ENCODE data around the gene GNAI3.

The GNAI3 gene

GRCh38 chr1:109634771-109635750 lies 86.6 kb downstream of the GNAI3 start:
- no peak for DNase-seq (ENCODE audit: low read depth in 2 of 2, low spot score in 1 of 2)

GRCh38 chr1:109635862-109636200 lies 87.4 kb downstream of the GNAI3 start:
- DNase-seq (ENCODE audit: low read depth in 2 of 2, low spot score in 1 of 2), result no peak

GRCh38 chr1:109636201-109636952 lies 88.0 kb downstream of the GNAI3 start:
- DNase-seq (ENCODE audit: low read depth in 2 of 2, low spot score in 1 of 2), result no peak

DNA sequence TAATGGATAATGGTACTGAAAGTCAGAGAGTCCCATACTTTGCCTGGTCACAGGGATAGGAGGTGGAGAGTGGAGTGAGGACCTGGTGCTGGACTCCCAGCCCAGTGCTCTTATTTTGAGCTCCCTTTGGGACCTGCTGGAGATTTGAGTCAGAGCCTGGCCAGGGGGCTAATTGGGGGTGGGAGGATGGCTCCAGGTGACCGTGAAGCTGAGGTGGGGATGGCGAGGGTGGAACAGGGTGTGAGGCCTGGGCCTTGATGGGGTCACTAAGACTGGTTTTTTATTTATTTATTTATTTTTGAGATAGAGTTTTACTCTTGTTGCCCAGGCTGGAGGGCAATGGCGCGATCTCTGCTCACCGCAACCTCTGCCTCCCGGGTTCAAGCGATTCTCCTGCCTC lies 89.0 kb downstream of the GNAI3 start:
- DNase-seq (ENCODE audit: low read depth in 2 of 2, low spot score in 1 of 2), result no peak

DNA sequence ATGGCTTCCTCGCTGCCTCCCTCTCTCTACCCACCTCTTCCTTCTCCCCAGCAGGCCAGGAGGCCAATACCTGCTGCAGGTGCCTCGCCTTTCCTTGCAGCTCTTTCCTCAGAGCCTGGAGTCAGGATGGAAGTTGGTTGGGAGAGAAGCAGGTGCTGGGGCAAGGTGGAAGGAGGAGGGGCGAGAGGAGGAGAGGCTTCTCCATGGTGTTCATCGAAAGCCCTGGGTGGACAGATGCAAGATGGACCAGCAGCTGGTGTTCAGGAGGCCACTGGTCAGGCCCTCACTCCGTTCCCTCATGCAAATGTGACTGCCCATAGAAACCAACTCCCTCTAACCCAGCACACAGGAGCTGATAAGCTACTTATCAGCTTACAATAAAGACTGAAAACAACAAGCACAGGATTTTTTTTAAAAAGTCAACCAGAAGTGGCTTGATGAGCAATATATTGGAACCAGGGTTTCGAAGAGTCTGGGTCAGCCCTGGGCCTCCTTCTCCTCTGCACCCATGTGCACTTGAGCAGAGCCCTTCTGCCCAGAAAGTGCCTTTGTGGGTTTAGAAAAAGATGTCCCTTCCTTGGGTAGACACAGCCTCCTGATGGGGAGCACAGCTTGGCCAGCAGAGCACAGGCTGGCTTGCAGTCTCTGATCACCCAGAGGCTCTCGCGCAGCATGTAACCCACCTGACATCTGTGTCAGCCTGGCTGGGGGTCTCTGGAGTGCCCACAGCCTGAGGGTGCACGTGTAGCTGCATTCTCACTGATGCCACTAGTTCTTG lies 90.8 kb downstream of the GNAI3 start:
- DNase-seq (ENCODE audit: low read depth in 2 of 2, low spot score in 1 of 2), result no peak

GRCh38 chr1:109639841-109640184 lies 91.4 kb downstream of the GNAI3 start:
- DNase-seq (ENCODE audit: low read depth in 2 of 2, low spot score in 1 of 2), result no peak

DNA sequence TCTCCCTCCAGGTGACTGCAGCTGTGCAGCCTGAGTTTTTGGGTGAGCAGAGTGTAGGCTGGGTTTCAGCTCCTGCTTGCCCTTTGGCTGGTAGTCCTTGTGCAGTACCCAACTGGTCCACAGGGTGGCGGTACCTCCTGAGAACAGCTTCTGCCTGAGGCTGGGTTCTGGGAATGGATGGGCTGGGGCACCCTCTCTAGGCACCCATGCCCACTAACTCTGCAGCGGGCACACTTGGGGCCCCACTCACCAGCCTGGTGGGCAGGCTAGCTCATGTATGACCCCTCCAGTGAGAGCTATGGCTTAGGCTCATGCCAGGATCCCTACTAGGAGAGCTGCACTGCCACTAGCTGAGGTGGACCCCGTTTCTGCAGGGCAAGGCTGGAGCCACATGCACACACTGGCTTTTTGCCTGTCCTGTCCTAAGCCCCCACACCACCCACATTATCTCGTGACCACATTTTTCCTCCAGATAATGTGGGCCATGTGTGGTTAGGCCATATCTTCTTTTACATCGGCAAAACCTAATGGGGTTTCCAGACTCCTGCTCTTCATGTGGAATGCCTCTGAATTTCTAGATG lies 92.0 kb downstream of the GNAI3 start:
- peak; percentile 83 to 91 for DNase-seq (ENCODE audit: low read depth in 2 of 2, low spot score in 1 of 2)

- no peak for DNase-seq (ENCODE audit: low read depth in 2 of 2, low spot score in 1 of 2)
Observed at GRCh38 chr1:109641078-109641740, 92.8 kb downstream of the GNAI3 start.

DNA sequence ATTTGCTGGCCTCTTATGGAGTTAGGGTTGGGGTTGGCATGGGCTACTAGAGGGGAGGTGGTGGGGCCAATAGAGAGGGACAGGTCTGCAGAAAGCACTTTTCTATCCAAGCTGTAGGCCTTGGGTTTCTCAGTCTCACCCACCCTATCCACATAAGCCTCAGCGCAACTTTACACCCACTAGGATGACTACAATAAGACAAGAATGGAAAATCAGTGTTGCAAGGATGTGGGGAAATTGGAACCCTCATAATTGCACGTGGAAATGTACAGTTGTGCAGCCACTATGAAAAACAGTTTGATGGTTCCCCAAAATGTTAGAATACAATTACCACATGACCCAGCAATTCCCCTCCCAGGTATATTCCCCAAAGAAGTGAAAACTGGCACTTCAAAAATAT lies 93.4 kb downstream of the GNAI3 start:
- no peak for DNase-seq (ENCODE audit: low read depth in 2 of 2, low spot score in 1 of 2)

GRCh38 chr1:109642626-109643025 lies 94.2 kb downstream of the GNAI3 start:
- no peak for DNase-seq (ENCODE audit: low read depth in 2 of 2, low spot score in 1 of 2)

DNA sequence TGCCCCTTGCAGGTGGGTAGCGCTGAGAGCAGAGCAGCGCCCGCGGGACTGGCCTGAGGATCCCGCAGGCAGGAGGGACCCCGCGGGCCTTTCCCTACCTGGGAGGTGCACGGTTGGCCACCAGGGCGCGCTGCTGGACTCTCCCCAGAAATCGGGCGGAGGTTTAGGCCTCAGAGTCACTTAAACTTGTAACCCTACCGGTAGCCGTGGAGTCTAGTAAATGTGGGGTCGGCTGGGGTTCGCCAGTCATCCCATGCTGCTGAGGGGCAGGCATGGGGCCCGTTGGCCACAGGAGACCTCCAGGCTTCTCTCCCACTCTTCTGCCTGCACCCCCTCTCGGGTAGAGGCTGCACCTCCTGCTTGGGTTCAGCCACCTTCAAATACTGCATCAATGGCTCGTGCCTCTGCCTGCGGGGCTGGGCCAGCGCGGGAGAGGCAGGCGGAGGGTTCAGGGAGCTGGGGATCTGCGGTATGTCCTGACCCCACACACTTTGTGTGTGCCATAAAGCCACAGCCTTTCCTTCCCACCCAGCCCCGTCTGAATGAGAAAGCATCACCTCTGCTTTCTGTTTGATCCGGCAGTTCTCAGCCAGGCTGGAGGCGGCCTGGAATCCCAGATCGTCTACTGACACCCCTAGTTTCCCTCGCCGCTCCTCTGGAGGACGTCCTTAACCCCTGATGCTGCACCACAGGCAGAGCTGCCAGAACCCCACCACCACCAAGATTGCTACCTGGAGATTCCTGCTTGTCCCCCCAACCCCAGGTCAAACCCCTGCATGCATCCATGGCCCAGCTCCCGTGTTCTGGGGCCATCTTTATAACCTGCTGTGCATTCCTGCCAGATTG lies 95.2 kb downstream of the GNAI3 start:
- DNase-seq (ENCODE audit: low read depth in 2 of 2, low spot score in 1 of 2), result peak; percentile 77

- no peak for DNase-seq (ENCODE audit: low read depth in 2 of 2, low spot score in 1 of 2)
Observed at GRCh38 chr1:109644670-109645069, 96.3 kb downstream of the GNAI3 start.

GRCh38 chr1:109649491-109649914 lies 101.1 kb downstream of the GNAI3 start:
- DNase-seq (ENCODE audit: low read depth in 2 of 2, low spot score in 1 of 2), result no peak

DNA sequence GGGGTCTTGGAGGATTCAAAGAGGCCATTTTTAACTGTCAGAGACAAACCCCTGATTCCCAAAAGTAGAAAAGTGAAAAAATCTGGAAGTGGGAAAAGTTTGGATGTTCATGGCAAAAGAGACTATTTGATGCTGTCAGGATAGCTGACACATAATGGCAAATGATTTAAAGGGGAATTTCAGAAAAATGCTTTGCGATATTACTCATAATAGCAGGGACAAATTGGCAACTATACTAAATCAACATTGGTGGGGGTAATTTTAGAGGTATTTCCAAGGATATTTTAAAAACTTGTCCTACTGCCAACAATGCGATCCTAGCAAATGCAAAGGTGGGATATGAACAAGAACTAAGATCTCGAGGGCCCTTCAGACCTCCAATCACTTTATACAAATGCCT lies 102.2 kb downstream of the GNAI3 start:
- no peak for DNase-seq (ENCODE audit: low read depth in 2 of 2, low spot score in 1 of 2)

GRCh38 chr1:109652402-109652801 lies 104.0 kb downstream of the GNAI3 start:
- no peak for DNase-seq (ENCODE audit: low read depth in 2 of 2, low spot score in 1 of 2)

- no peak for DNase-seq (ENCODE audit: low read depth in 2 of 2, low spot score in 1 of 2)
Observed at GRCh38 chr1:109653306-109653705, 104.9 kb downstream of the GNAI3 start.

DNA sequence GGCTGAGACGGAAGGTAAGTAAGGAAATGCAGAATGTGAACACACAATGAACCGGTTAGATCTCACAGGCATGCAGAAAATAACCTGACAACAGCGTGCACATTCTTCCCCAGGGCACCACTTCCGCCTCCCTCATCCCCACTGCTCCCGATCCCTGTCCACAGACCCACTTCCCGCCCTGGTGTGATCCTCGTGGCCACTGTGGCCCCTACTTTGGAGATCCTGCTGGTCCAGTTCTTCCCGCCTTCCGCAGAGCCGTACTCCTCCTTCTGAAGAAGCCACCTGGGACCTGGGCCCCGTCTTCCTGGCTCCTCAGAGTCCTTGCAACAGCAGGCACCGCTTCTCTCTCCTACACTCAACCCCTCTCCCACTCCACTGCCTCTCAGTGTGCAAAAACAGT lies 106.1 kb downstream of the GNAI3 start:
- DNase-seq (ENCODE audit: low read depth in 2 of 2, low spot score in 1 of 2), result no peak

DNA sequence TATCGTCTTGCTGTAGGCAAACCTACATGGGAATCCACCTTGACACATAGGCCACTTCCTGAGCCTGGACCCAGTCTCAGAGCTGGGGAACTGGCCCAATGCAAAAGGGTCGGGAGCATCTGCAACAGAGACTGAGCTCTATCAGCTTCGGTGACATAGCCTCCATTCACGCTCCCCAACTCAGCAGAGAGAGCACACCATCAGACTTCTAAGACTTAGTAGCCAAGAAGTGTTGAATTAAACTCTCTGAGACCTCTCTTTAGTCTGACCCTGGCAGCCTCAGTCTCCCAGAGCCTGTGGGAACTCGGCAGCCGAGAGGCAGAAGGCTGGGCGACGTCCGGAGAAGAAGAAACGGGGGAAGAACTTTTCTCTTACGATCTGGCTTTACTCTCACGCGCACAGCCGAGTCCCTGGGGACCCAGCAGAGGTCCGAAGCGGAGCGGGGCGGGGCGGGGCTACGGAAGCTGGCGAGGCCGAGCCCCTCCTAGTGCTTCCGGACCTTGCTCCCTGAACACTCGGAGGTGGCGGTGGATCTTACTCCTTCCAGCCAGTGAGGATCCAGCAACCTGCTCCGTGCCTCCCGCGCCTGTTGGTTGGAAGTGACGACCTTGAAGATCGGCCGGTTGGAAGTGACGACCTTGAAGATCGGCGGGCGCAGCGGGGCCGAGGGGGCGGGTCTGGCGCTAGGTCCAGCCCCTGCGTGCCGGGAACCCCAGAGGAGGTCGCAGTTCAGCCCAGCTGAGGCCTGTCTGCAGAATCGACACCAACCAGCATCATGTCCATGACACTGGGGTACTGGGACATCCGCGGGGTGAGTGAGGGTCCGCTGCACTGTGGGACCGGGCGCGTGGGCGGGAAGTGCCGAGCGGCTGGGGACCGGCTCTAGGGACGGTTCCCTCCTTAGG lies 107.5 kb downstream of the GNAI3 start, which contains the start of gene GSTM4:
TSS of gene GSTM4 (plus strand) at position 485 of the 905 bp plus-strand sequence. CDS start at position 776, 291 bp downstream.
- DNase-seq (ENCODE audit: low read depth in 2 of 2, low spot score in 1 of 2), result peak in 1 of 2 donors; percentile 38

DNA sequence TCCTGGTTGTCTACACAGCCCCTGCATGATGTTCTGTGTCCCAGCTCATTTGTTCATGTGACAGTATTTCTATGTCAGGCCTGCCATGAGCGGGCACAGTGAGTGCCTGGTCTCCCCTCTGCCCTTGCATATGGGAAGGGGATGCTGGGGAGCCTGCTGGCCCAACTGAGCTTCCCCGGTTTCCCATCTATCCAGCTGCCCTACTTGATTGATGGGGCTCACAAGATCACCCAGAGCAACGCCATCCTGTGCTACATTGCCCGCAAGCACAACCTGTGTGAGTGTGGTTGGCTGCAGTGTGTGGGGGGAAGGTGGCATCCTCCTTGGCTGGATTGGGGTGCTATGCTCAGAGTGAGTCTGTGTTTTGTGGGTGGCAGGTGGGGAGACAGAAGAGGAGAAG lies 109.0 kb downstream of the GNAI3 start:
- no peak for DNase-seq (ENCODE audit: low read depth in 2 of 2, low spot score in 1 of 2)
